GM21528 (cell line): ENCODE results near the gene DRC7.

Experiments used
- ATAC-seq: cut with Tn5 transposase; IDR thresholded peaks from one replicate; pipeline ENCODE4 v1.9.1; 2021; ENCODE audit warnings: mild to moderate bottlenecking, moderate library complexity; ENCODE audit not compliant: unreplicated experiment, low FRiP score

Gene DRC7

GRCh38 chr16:57747091-57747490 is 52.5 kb downstream of the DRC7 start:
- no peak for ATAC-seq

DNA sequence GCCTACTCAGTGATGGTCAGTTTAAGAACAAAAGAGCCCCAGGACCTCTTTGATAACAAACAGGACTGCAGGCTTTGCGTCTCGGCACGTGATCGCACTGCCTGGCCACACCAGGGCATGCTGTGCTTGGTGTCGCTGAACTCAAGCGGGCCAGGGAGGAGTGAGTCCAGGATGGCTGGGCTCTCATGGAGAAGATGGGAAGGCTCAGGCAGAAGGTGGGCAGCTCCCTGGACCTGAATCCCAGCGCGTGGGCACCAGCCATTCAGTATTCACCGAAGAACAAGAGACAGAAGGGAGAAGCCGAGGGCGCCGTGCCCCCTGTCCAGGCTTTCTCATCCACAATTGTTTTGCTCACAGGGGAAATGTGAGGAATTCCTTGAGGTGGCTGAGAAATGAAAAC is 52.9 kb downstream of the DRC7 start:
- ATAC-seq, result no peak

DNA sequence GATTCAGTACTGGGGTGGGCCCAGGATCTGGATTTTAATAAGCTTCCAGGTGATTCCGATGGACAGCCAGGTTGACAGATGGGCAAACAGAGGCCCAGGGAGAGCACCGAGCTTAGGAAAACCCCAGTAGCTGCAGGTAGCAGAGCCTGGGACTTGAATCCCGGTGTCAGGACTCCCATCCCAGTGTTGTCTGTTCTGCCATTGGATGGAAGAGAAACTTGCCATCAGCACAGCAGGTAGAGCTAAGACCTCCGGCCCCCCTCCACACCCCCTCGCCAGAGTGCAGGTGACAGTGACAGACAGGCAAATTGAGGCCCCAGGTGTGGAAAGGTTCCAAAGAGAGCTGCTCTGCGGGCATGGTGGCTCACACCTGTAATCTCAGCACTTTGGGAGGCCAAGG is 53.4 kb downstream of the DRC7 start:
- no peak for ATAC-seq

DNA sequence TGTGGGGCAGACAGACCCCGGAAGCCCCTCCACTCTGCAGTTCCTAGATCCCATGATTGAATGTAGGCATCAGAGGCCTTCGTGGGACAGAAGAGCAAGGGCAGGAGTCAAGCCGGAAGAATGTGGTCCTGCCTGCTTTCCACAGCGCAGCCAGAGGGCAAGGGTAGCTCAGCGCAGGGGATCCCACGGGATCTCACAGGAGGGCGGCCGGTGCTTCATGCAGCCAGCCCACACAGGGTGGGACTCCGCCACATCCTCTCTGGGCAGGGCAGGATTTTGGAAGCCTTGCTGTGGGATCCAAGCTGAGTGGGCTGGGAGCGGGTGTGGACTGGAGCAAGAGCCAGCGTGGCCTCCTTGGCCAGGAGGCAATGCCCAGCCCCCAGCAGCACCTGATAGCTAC is 54.0 kb downstream of the DRC7 start:
- ATAC-seq, result no peak

- no peak for ATAC-seq
Measured at GRCh38 chr16:57749101-57749692, 54.6 kb downstream of the DRC7 start.

GRCh38 chr16:57749856-57750452 is 55.3 kb downstream of the DRC7 start:
- no peak for ATAC-seq

DNA sequence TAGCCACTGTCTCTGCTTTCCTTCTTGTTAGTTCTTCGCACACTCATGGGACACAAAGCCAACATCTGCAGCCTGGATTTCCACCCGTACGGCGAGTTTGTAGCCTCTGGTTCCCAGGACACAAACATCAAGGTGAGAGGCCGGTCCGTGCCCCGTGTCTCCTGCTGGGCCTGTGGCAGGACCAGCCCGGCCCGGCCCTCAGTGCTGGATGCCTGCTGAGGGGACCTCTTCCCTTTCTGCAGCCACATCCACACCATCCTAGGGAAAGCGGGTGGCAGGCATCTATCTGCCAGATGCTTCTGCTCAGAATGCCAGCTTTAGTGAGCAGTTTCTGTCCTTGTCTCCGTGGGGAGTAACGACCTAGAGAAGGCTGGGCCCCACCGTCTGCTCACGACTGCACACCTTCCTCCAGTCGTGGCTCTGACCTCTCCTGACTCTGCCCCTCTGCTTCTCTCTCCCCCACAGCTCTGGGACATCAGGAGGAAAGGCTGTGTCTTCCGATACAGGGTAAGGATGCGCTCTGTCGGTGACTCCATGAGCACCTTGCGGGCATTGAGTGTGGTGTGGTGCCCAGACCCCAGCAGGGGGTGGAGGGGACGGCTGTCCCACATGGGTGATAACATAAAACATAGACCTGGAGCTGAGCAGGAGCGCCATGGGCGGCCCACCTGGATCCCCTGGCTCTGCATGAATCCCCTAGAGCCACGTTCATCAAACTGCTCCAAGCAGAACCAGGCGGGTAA is 56.4 kb downstream of the DRC7 start:
- ATAC-seq, result no peak

- no peak for ATAC-seq
Measured at GRCh38 chr16:57751539-57752202, 57.1 kb downstream of the DRC7 start.

DNA sequence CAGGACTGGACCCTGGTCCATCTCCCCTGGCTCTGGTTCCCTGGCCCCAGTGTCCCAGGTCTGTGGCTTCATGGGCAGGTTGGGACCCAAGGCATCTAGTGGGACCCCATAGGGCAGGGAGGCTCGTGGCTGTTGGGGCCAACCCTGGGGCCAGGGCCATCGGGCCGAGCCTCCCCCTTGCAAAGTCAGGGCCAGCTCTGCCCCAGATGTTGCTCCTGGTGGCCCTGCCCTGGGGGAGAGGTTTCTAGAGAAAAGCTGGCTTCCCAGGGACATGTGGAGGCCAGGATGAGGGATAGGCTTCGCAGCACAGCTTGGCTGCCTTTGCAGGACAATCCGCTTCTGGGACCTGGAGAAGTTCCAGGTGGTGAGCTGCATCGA is 57.6 kb downstream of the DRC7 start:
- no peak for ATAC-seq

DNA sequence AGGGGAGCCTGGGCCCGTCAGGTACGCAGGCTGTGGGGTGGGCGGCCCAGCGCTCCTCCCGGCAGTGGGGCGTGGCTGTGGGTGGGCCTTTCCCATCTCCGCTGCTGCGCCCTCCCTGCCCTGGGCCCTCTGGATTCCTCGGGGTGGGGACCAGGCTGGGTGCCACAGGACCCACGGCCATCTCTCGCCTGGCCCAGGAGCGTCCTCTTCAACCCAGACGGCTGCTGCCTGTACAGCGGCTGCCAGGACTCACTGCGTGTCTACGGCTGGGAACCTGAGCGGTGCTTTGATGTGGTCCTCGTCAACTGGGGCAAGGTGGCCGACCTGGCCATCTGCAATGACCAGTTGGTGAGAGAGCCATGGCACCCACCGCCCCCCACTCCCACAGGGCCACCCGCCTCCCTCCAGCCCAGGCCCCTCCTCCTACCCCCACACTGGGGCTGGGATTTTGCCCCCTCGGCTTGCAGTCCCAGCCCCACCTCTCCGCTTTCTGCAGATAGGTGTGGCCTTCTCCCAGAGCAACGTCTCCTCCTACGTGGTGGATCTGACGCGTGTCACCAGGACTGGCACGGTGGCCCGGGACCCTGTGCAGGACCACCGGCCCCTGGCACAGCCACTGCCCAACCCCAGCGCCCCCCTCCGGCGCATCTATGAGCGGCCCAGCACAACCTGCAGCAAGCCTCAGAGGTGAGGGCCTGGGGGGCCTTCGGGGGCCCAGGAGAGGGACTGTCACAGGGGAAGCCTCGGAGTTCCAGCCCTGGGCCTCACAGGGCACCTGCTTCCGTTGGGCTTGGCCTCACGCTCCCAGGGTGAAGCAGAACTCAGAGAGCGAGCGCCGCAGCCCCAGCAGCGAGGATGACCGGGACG is 58.2 kb downstream of the DRC7 start:
- no peak for ATAC-seq

DNA sequence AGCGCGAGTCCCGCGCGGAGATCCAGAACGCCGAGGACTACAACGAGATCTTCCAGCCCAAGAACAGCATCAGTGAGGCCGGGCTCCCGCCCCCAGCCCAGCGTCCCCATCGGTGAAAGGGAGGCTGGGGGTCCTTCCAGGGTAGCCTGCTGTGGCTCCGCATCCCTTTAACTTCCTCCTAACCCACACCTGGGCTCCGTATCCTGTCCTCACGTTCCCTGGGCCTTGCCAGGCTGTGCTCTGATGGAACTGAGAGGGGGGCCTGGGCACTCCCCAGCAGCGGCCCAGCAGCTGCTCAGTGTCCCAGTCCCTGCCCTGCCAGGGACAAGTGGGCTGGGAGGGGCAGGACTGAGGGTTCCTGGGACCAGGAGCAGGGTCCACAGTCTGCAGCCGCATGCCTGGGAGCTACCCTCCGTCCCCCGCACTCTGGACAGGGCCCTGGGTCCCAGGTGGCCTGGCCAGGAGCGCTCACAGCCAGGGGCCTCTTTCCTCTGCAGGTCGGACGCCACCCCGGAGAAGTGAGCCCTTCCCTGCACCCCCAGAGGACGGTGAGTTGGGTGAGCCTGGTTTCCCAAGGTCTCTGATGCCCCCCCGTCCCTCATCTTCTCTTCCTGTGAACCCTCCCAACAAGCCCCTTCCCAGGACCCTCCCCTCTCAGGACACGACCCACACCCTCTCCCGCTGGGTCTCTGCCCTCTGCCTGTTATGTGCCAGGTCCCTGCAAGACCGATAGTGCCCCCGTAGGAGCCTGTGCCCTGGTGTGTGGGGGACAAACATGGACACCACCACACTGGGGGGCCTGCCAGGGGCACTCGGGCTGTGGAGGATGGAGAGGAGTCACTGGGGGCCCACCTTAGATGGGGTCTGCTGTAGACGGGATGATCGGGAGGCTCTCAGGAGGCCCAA is 59.1 kb downstream of the DRC7 start:
- no peak for ATAC-seq

DNA sequence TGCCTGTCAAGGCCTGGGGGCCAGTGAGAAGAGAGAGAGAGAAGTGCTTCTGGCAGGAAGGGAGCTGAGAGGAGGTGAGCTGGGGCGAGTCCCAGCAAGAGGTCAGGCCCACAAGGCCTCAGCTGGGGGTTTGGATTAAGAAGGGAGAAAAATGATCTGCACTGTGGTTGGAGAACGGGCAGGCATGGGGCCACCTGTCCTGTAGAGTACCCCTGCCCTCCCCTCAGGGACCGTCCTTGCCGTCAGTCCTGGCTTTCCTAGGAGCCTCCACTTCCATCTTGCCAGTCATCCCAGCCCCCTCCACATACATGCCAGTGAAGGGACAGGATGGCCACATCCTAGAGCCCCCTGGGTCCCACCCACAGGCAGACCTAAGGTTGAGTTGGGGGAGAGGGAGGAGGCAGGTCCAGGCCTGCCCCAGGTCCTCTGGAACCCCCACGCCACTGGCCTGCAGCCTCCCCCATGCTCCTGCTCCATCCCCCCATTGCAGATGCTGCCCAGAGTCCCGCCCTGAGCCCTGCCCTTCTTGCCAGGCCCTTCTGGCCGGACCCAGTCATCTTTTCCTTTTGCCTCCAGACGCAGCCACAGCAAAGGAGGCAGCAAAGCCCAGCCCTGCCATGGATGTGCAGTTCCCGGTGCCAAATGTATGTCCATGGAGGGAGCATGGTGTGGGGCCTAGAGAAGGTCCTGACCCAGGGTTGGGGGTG is 59.9 kb downstream of the DRC7 start:
- ATAC-seq, result no peak

- no peak for ATAC-seq
Measured at GRCh38 chr16:57755061-57755684, 60.6 kb downstream of the DRC7 start.

DNA sequence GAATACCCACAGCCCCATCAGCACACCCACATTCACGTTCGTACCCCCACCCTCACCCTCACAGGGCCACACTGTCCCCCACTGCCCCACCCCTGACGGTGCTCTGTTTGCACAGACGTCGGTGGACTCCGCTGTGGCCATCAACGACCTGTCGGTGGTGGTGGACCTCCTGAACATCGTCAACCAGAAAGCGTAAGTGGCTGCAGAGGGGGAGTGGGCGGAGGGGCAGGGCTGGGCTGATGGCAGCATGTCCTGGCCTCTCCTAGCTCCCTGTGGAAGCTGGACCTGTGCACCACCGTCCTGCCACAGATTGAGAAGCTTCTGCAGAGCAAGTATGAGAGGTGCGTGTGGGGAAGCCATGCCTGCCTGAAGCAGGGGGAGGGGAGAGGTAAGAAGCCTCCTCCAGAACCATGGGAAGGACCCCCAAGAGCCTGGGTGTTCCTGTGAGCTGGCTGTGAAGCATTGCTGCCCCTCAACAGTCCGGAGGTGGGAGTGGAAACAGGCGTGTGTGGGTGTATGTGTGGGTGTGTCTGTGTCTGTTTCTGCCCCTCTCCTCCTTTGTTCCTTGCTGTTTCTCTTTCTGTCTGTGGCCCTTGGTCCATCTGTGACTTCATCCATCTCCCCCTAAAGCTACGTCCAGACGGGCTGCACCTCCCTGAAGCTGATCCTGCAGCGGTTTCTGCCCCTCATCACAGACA is 61.3 kb downstream of the DRC7 start:
- no peak for ATAC-seq

GRCh38 chr16:57756424-57757325 is 62.1 kb downstream of the DRC7 start:
- ATAC-seq, result no peak

GRCh38 chr16:57757326-57757786 is 62.8 kb downstream of the DRC7 start:
- ATAC-seq, result peak; percentile 78

DNA sequence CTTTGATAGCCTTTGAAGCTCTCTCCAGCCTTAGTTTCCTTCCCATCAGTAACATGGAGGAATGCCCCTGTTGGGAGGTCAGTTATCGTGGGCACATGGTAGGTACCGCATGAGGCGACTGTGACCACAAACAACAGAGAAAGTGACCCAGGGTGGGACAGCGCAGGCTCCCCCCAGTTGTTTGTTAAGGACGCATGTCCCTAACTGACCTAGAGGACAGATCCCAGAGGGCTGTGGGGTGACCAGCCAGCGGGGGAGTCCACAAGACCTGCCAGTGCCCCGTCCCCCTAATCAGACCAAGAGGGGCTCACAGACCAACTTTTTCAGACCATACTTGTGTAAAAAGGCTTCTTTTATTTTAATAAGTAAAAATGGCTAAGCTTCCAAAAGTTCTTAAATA is 63.3 kb downstream of the DRC7 start:
- ATAC-seq, result no peak
